Measurements from ENCODE around the gene MYO1E.

The MYO1E gene

DNA sequence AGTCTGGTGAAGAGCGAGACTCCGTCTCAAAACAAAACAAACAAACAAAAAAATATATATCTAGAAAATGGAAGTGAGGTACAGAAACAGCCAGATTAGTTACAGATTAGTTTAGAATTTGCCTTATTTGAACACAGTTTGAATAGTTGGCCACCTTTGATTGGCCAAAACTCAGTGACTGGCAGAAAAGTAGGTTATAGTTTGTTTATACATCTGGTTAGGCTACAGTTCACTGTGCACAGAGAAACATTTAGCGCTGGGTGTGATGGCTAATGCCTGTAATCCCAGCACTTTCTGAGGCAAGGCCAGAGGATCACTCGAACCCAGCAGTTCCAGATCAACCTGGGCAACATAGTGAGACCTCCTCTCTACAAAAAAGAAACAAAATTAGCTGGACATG is 114.4 kb downstream of the MYO1E start:
- DNase-seq = no peak

DNA sequence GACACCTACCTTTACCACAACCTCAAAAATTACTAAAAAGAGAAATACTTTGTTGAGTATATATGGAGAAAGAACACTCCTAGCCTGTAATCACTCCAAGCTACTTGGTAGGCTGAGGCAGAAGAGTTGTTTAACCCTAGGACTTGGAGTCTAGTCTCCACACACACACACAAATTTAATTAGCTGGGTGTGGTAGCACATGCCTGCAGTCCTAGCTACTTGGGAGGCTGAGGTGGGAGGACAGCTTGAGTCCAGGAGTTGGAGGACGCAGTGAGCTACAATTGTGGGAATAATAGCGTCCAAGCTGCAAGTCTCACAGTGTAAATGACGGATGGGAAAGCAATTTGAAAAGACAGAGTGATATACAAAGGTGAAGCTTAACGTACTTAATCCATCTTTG is 115.5 kb downstream of the MYO1E start:
- DNase-seq = no peak

- DNase-seq = no peak
Measured at GRCh38 chr15:59256482-59256881, 116.2 kb downstream of the MYO1E start.

DNA sequence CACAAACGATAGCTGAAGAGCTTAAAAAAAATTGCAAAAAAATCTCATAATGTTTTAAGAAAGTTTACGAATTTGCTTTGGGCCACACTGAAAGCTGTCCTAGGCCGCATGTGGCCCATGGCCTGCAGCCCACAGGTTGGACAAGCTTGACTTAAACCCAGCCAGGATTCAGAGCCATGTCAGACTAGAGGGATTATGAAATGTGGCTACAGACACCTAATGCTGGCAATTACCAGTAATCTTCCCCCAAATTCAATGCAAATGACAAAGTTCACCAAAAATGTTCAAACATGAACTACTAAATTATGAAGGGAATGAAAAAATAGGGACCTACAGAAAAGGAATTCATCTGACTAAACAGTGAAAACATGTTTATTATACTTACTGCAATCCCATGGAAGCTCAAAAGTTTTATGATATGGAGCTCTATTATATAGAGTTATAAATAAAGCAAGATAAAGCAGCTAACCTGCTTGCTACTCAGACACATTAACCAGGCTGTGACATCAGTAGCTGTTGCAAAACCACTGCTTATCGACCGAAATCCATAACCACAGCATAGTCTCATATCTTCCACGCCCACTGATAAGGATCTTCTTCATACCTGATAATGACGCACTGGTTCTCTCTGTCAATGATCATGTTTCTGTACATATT is 116.9 kb downstream of the MYO1E start:
- DNase-seq = no peak

GRCh38 chr15:59252137-59252536 is 120.5 kb downstream of the MYO1E start:
- DNase-seq = no peak

DNA sequence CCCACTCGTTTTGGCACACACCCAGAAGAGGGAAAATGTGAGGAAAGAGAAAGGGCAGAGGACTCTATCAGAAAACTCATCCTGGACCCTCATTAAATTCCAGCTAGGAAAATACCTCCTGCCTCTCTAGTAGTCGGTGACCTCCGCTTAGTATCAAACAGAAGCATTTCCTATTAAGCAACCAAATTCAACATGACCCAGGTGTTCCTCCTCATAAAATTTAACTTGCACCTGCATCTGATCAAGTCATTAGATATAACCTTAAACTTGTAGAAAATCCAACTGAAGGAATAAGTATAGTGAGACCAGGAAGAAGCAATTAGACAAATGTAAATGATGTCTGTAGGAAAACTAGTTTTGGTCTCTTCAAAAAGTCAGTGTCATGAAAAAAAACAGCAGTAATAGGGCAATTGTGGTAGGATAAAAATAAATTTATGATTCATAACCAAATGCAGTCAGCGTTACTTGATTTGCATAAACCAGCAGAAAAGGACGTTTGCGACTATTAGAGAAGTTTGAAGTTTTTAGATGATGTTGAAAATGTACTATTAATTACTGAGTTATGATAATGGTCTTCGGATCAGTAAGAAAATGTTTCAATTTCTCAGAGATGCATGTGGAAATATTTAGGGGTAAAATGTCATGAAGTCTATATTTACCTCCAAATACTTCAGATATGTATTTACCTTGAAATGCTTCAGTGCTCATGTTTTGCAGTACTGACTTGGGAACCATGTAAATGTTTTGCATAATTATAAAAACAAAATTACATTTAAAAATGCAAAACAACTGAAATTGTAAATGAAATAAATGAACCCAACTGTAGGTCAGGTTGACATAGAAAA is 121.4 kb downstream of the MYO1E start:
- peak; percentile 46 to 89 (median 86) for DNase-seq

DNA sequence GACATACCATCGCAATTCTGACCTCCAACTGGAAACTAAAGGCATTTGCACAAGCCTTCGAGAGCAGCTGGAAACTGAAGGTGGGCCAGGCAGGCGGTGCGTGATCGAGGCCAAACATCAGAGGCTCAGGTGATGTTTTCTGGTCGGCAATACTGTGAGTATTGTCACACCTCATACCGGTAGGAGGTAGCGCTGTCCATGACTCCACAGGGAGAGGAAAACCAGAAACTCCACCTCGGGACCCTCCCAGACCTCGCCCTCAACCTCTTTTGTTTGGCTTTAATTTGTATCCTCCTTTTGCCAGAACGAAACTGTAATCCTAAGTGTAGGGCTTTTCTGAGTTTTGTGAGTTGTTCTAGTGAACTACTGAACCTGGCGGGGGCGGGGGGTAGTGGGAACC is 122.4 kb downstream of the MYO1E start:
- DNase-seq = no peak

GRCh38 chr15:59249816-59250215 is 122.9 kb downstream of the MYO1E start:
- DNase-seq = no peak

GRCh38 chr15:59247364-59247763 is 125.3 kb downstream of the MYO1E start:
- peak; percentile 63 to 70 (median 64) for DNase-seq

GRCh38 chr15:59245559-59245958 is 127.1 kb downstream of the MYO1E start:
- no peak for DNase-seq

DNA sequence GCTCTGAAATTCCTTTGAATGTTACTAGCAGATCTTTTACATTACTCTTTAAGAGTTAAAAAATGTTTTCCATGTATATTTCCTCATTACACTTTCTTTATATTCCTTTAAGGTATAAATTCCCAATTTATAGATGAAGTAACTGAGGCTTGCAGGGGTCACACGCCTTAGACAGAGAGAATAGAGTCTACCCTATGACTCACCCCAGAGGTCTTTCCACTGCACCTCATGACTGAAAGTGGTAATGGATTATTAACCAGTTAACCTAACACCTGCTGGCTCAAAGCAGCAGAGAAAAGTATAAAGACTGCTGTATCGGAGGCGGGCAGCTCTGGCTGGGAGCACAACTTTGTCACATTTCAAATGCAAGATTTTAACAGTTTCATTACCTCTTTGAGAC is 128.3 kb downstream of the MYO1E start:
- no peak for DNase-seq

GRCh38 chr15:59243622-59244021 is 129.0 kb downstream of the MYO1E start:
- no peak for DNase-seq

- DNase-seq = no peak
Measured at GRCh38 chr15:59242649-59243048, 130.0 kb downstream of the MYO1E start.

DNA sequence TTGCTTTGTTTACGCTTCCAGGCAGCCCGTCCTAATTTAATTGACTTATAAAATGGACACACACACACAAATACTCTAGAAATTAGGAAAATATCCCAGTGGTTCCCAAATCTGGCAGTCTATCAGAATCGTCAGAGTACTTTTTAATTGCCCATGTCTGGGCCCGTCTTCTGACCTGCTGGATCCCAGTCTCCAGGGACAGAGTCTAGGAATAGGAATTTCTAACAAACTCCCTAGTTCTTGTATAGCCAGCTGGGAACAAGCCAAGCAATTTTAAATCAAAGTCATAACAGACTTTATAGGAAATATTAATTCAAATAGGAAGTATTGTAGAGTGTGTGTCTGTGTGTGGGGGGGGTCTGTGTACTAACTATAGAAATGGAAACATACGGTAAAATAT is 132.6 kb downstream of the MYO1E start:
- no peak for DNase-seq

DNA sequence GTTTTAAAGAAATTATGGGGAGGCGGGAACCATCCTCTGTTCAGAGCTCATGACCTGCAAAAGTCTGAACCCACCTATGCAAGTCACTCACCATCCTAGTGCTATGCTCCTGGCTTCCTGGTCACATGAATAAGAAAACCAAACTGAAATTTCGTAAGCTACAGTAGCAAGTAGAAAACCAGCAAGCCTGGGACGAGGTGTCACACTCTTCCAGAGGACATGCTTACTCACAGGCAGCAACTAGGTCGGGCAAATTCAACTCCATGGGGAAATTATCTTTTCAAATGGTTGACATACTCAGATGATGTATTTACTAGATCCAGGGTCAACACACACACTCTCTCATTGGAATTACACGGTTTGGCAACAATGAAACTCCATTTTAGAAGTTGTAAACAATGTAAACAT is 134.7 kb downstream of the MYO1E start:
- peak; percentile 82 to 93 (median 88) for DNase-seq

DNA sequence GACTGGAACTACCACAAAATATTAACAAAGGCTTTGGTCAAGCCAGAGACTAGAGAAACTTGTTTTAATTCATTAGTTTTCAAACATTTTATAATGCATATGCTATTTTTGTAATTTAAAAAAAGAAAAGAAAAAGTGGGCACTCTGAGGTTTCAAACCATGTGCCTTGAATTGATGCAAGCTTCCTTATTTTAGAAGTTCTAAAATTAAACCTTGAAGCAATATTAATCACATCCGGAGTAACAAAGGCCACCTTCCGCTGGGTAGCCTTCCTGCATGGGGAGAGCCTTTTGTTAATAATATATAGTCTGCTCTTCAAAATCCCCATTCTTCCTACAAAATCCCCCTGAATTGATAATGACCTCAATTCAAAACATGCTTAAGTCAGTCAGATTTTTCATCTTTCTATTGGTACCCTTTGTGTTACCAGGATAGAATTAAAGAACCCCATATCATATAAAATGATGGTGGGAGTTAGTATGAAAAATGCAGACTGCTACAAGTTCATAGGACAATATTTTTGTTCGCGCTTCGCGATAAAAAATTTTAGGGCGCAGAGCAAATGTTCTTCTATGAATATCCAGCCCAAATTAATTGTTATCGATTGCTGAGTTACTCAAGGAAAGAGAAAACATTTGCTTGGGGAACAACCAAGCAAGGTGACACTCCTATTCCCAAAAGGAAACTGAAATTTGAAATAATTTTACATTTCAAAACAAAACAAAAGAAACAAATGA is 135.4 kb downstream of the MYO1E start:
- DNase-seq = peak; percentile 81 to 91 (median 90)

DNA sequence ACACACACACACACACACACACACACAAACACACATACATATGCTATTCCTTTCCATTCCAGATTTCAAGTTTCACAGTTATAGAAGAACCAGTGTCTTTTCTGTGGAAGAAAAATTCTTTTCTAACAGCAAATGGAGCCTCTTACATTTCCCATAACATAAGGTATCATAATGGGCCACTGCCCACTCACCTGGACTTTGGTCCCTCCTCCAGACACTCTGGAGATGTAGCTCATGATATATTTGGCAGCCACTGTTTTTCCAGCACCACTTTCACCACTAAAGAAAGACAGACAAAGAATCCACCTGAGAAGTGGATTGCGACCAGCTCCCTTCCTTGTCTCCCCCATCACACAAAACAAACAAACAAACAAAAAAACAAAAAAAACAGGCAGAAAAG is 136.3 kb downstream of the MYO1E start:
- DNase-seq = no peak

DNA sequence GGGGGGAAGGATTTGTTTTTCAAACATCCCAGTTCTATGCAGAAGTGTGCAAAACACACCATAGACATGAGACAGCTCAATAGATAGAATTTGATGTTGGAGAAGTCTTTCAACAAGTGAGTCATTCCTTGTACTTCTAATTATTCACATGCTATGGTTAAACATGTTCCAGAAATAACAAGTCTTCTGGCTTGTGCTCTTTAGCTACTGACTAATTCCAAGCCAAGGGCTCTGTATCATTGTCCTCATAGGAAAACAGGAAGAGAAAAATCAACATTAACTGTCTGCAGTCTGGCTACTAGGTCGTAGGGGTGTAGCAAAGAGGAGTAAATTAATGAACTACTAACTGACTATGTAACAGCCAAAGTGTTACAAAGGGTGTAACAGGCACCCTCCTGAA is 140.2 kb downstream of the MYO1E start:
- DNase-seq = peak; percentile 56 to 84 (median 74)

- no peak for DNase-seq
Measured at GRCh38 chr15:59230531-59231055, 142.1 kb downstream of the MYO1E start.

DNA sequence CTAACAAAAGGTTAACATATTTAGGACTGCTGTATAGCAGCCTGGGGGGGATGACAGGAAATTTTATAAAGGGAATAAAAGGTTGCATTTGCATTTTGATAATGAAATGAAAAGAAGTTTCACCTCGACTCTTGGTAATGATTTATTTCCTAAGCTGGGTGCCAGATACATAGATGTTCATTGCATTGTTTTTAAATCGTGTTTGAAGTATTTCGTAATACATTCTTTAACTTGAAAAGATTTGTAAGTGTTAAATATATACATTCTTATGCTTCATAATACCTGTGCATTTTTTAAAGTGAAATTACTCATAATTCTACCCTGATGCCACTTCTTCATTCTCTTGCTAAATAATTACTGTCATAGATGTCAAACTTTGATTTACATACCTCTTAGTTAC is 143.2 kb downstream of the MYO1E start:
- DNase-seq = no peak

DNA sequence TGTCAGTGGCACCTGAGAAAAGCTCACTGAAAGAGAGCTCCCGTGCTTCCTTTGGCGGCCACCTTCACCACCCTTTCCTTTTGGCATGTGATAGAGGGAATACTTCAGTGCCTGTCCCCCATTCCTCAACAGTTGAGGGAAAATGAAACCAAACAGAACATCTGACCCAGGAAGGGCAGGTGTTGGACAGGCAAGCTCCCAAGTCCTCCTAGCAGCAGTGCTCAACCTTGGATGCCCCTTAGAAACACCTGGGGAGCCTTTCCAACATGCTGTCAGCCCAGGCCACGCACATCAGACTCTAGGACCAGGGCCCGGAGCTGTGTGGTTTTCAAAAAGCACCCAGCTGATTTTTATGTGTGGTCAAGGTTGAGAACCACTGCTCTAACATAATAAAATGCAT is 143.7 kb downstream of the MYO1E start:
- DNase-seq = no peak

DNA sequence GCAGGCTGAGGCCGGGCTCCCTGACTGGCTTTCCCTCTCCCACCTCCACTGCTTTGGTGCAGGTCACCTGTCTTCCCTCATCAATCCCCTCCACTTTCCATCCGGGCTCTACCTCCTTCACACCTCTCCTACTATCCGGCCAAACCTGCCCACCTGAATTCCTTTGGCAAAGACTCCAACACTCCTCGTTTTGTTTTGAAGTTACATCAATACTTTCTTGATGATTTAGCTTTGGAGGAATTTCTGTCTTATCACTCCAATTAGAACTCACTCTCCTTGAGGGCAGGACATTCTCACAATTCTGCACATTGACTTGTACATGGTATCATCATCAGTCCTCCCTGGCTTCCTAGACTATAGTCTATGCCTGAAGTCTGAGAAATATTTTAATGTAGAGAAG is 145.7 kb downstream of the MYO1E start:
- DNase-seq = no peak

DNA sequence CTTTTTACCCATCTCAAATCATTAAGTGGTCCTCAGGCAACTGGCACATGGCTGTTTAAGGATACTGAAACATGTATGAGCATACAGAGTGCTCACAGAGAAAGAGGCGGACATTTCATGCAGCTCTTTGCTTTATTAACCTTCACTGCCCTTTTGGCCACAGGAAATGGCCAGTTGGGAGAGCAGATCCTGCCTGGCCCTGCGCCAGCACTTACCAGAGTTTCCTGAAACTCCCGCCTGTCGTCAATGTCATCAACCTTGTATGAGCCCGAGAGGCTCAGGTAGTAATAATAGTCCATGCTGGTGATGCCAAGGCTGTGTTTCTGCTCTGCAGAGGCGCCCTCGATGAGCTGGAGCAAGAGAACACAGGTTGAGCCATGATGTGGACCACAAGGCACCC is 148.2 kb downstream of the MYO1E start:
- DNase-seq = no peak

DNA sequence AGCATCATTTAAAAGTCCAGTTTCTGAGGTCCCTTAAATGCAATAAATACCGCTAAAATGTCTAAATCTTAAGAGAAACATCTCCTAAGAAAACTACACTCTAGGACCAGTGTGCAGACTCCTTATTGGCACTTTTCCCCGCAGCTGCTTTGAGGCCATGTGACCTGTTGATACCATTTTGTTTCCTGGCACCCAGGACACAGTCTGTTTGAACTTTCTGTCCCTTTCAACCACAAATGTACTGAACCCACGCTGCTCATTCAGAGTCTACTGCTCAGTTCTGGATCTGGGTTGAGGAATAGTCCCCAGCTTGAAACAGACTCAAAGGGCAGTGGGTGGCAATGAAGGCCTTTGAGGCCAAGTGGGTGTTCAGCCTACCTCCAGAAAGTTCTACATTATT is 148.9 kb downstream of the MYO1E start:
- no peak for DNase-seq

All from suppressor macrophage treated with lipopolysaccharide for 1 hour (primary cell).